GM20000 (cell line): ENCODE results near the gene SSX2IP.

Experiments
- DNase-seq: peaks from one replicate; pipeline ENCODE4 v3.0.0; 2012; ENCODE audit warnings: low spot score
- CTCF ChIP-seq: IDR thresholded peaks from 2 replicates; pipeline ENCODE4 v1.5.1; 2012; ENCODE audit warnings: mild to moderate bottlenecking, control low read depth; ENCODE audit errors: extremely low read depth, missing control alignments

SSX2IP gene

GRCh38 chr1:84719543-84720217 is 29.4 kb upstream of the SSX2IP start:
- DNase-seq, result no peak
- no peak for TF ChIP-seq CTCF

GRCh38 chr1:84715342-84716019 is 25.2 kb upstream of the SSX2IP start:
- TF ChIP-seq CTCF, result no peak
- no peak for DNase-seq

GRCh38 chr1:84712276-84712874 is 22.1 kb upstream of the SSX2IP start:
- DNase-seq, result no peak
- no peak for TF ChIP-seq CTCF

GRCh38 chr1:84711869-84712268 is 21.6 kb upstream of the SSX2IP start:
- TF ChIP-seq CTCF, result no peak
- no peak for DNase-seq

GRCh38 chr1:84711121-84711520 is 20.9 kb upstream of the SSX2IP start:
- no peak for TF ChIP-seq CTCF
- DNase-seq, result no peak

- no peak for DNase-seq
- TF ChIP-seq CTCF, result no peak
Measured at GRCh38 chr1:84709131-84709530, 18.9 kb upstream of the SSX2IP start.

- no peak for TF ChIP-seq CTCF
- DNase-seq, result no peak
Measured at GRCh38 chr1:84708031-84708430, 17.8 kb upstream of the SSX2IP start.
